Measurements from ENCODE around the gene PTPN14. TPM values are rescaled to one million over a fixed set of nuclear protein-coding genes. Genes with fewer than 3 reads are reported as not detected.

The PTPN14 gene
- total and polyA plus RNA-seq, 2 of the 8 experiments (the other 6 are each of a cell fraction or from before 2014, with no cell fraction given), result 14.4 to 93.6 TPM

DNA sequence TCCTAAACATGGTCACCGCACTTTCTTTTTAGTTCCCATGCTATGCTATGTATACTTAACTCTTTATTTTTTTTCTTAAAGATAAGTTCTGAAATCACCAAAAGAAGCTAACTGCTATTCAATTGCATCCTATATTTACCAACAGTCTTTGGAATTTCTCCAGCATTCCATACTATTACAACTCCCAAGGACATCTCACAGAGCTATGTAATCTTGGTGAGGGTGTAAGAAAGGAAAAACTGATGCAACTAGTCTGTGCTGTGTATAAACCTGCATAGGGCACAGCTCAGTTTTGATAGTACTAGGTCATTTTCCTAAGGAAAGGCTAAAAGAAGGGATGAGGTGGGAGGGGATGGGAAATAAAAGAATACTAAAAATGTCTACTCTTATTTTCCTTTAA, 78.0 kb downstream of the PTPN14 start:
- H3K9ac ChIP-seq (replicated peaks in 1 of 4; ENCODE audit: extremely low read depth in 1 of 4, low read depth in 3 of 4, low read length in 3 of 4), result no peak overlapping the region
- FAIRE-seq, result no peak
- POLR2A ChIA-PET (ENCODE audit: partially characterized antibody), result interaction anchor here (0.7 to 4.2 kb wide), 4 partner anchors 9 to 78 kb away, joined by 3 to 25 read pairs (median 4); partner anchors contain the start of gene PTPN14

More for the DNA sequence above, 78.0 kb downstream of the PTPN14 start:
- Histone ChIP-seq H2BK12ac (ENCODE audit: low read depth, low read length) (no peak overlapping the region), H3K4me2 (ENCODE audit: insufficient read depth in 1 of 2, low read depth in 2 of 2, low read length in 2 of 2) (no peak overlapping the region), H3K9me3 (ENCODE audit: insufficient read depth in 2 of 2, low read depth in 1 of 2, low read length in 1 of 2) (no peaks in the 10 kb centered on the region), H3K18ac (ENCODE audit: extremely low read depth, low read length) (no peak overlapping the region), H3K36me3 (ENCODE audit: control insufficient read depth in 2 of 4, insufficient read depth in 4 of 4, low read length in 3 of 4) (no peaks in the 10 kb centered on the region), H2BK15ac (ENCODE audit: low read length) (no peak overlapping the region), H3K14ac (ENCODE audit: insufficient read length) (no peak overlapping the region), H3K27me3 (replicated peaks in 1 of 4; ENCODE audit: control insufficient read depth in 3 of 4, extremely low read depth in 1 of 4, insufficient read depth in 3 of 4, low read length in 3 of 4) (no peaks in the 10 kb centered on the region), H4K20me1 (replicated peaks in 1 of 2; ENCODE audit: control insufficient read depth in 1 of 2, insufficient read depth in 2 of 2, low read length in 2 of 2) (no peaks in the 10 kb centered on the region), H2BK20ac (ENCODE audit: low read length) (no peak overlapping the region), H3K4me3 (ENCODE audit: extremely low read depth in 1 of 4, insufficient read depth in 2 of 4, low read depth in 3 of 4, low read length in 4 of 4) (no peak overlapping the region), H3K27ac (ENCODE audit: low read depth, low read length) (no peak overlapping the region), H2BK120ac (replicated peaks; ENCODE audit: low read depth, low read length) (no peak overlapping the region), H4K5ac (ENCODE audit: insufficient read length, low read depth, low read length) (no peak overlapping the region), H3K4me1 (replicated peaks in 1 of 4; ENCODE audit: control insufficient read depth in 3 of 4, insufficient read depth in 4 of 4, low read length in 3 of 4) (peaks cover 0 to 26% (median 10%) of the 10 kb centered on the region in 4 experiments; a peak in 5 of 7 replicates), H3K79me2 (ENCODE audit: control insufficient read depth in 1 of 2, insufficient read depth in 2 of 2, low read length in 2 of 2) (peaks cover 4 to 90% of the 10 kb centered on the region in 2 experiments; a peak in 3 of 4 replicates), H2AK5ac (ENCODE audit: low read depth, low read length) (no peak overlapping the region), H3K23me2 (ENCODE audit: low read depth, low read length) (no peaks in the 10 kb centered on the region), H2AFZ (ENCODE audit: low read length) (no peak overlapping the region), H3K56ac (replicated peaks; ENCODE audit: insufficient read length, low read depth, low read length) (no peak overlapping the region), H3K4ac (replicated peaks; ENCODE audit: insufficient read length, low read depth, low read length) (no peak overlapping the region), H4K8ac (ENCODE audit: extremely low read depth, insufficient read depth, low read length) (no peak overlapping the region), H3K23ac (ENCODE audit: insufficient read length) (no peak overlapping the region), H4K91ac (replicated peaks; ENCODE audit: insufficient read length, low read length) (no peak overlapping the region), H3K79me1 (ENCODE audit: low read depth, low read length) (no peaks in the 10 kb centered on the region; the same call in 1 of the 2 replicates), H2BK5ac (ENCODE audit: low read depth, low read length) (no peak overlapping the region)
- no peak for TF ChIP-seq CTBP2 (IDR thresholded peaks at IDR 0.05; ENCODE audit: borderline replicate concordance, insufficient read depth, insufficient read length, low read length)
- peak; percentile 50; the same call in 1 of the 2 replicates for TF ChIP-seq CEBPB (IDR thresholded peaks at IDR 0.05; ENCODE audit: low read depth, low read length)
- no peak for DNase-seq (ENCODE audit: low read depth in 1 of 2, low spot score in 2 of 2)
- CTCF ChIA-PET (ENCODE audit: partially characterized antibody), result interaction anchor here (0.6 to 2.1 kb wide), 10 partner anchors 8 to 144 kb away, joined by 3 to 10 read pairs (median 3); no protein-coding TSS in a partner anchor
- 91% methylated on average over 1 of the region's 1 CpG; no CpG with 5 or more reads in 1 of the 2 experiments for WGBS, 2 experiments (ENCODE audit: extremely low coverage in 1 of 2, insufficient coverage in 1 of 2, insufficient read length in 1 of 2, insufficient replicate concordance in 2 of 2, low coverage in 1 of 2, low lambda C conversion rate in 2 of 2, missing lambda C conversion rate in 1 of 2)
